Measurements from ENCODE around the gene ERLEC1.
A peak's percentile ranks its signal among the peaks of the same experiment; 100 is the strongest.
"Not testable (repeated sequence)": the region's sequence is repeated elsewhere in the genome, so short reads cannot be mapped to it uniquely, and the experiment has no call there.

The ERLEC1 gene

GRCh38 chr2:53786705-53787613 lies at the start of gene ERLEC1, which contains the start of gene ASB3:
TSS of gene ERLEC1 (plus strand) at chr2:53787044. CDS start at chr2:53787211, 167 bp downstream.
TSS of gene ASB3 (minus strand) at chr2:53786953. CDS start at chr2:53765572, 21,381 bp downstream.
- DNase-seq, result peak; percentile 39

- DNase-seq, result no peak
Measured at GRCh38 chr2:53737091-53737490, 49.8 kb upstream of the ERLEC1 start.

- DNase-seq, result no peak
Measured at GRCh38 chr2:53739032-53739431, 47.8 kb upstream of the ERLEC1 start.

GRCh38 chr2:53740170-53740569 lies 46.7 kb upstream of the ERLEC1 start:
- DNase-seq, result no peak

- DNase-seq, result no peak
Measured at GRCh38 chr2:53744395-53745065, 42.3 kb upstream of the ERLEC1 start.

GRCh38 chr2:53750041-53750768 lies 36.6 kb upstream of the ERLEC1 start:
- DNase-seq, result no peak

GRCh38 chr2:53751728-53752127 lies 35.1 kb upstream of the ERLEC1 start:
- no peak for DNase-seq

- no peak for DNase-seq
Measured at GRCh38 chr2:53752385-53752784, 34.5 kb upstream of the ERLEC1 start.

DNA sequence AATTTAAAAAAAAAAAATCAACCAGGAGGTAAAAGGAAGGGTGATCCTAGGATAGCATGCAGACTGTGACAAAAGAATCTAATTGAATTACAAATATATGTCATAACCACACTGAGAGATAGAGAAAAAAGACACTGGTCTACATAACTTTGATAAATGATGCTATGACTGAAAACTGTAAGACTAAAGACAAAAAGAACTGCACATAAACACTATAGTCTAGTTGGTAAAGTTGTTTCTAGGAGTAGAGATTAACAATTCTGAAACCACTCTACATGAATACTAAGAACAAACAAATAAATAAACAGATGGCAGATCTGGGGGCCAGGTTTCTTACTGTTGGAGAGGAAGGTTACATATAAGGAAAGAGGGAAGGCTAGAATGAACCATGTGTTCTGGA lies 33.8 kb upstream of the ERLEC1 start:
- no peak for DNase-seq

GRCh38 chr2:53755121-53755520 lies 31.7 kb upstream of the ERLEC1 start:
- DNase-seq, result no peak

- DNase-seq, result no peak
Measured at GRCh38 chr2:53756644-53757043, 30.2 kb upstream of the ERLEC1 start.

GRCh38 chr2:53757206-53757605 lies 29.6 kb upstream of the ERLEC1 start:
- DNase-seq, result not testable (repeated sequence)

- no peak for DNase-seq
Measured at GRCh38 chr2:53765767-53766166, 21.1 kb upstream of the ERLEC1 start.

- peak; percentile 72 for DNase-seq
Measured at GRCh38 chr2:53767405-53768241, 19.2 kb upstream of the ERLEC1 start, which contains the start of gene CHAC2. TSS of gene CHAC2 (plus strand) at chr2:53767804. CDS start at chr2:53767887, 83 bp downstream.

DNA sequence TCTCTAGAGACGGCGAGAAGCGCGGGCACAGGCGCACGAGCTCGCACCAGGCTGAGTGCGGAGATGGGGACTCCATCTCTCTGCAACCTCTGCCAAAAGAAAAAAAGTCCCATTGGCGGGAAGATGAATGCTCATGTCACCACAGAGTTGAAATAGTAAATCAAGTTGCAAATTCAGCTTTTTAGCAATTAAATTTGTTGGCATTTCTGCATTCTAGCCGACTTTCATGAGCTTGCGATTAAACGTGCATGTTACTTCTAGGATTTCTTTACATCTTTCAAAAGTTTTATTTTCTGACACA lies 18.7 kb upstream of the ERLEC1 start:
- DNase-seq, result no peak

GRCh38 chr2:53769318-53769945 lies 17.4 kb upstream of the ERLEC1 start:
- DNase-seq, result no peak

DNA sequence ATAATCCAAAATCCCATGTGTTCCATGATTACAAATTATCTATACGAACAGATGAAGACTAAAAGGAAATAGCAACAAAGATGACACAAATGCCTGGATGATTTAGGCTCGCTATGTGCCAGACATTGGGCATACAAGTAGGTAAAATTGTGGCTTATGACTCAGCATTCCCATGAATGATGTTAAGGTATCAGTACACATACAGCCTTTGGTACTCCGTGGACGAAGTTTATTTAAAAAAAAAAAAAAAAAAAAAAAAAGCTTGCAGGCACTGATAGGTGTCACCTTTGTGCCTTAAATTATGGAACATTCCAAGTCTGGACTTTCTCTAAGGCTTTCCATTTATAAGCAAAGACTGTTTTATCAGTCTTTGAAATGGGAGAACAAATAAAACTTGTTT lies 16.6 kb upstream of the ERLEC1 start:
- no peak for DNase-seq

GRCh38 chr2:53777134-53777533 lies 9.7 kb upstream of the ERLEC1 start:
- DNase-seq, result no peak

- DNase-seq, result no peak
Measured at GRCh38 chr2:53778536-53779162, 8.2 kb upstream of the ERLEC1 start.

DNA sequence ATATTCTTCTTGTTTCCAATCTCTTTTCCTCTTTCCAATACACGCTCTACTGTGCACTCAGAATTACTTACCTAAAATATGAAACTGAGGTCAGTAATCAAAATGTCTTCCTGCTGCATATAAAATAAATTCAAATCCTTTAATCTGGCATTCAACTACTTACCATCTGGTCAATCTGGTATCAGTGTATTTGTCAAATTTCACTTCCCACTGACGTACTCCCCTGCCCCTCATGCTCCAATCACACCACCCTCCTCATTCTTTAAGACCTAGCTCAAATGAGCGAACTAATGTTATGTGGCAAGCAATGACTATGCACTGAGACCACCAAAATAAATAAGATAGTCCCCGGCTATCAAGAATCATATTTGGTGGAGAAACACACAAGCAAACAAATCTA lies 6.8 kb upstream of the ERLEC1 start:
- DNase-seq, result no peak

DNA sequence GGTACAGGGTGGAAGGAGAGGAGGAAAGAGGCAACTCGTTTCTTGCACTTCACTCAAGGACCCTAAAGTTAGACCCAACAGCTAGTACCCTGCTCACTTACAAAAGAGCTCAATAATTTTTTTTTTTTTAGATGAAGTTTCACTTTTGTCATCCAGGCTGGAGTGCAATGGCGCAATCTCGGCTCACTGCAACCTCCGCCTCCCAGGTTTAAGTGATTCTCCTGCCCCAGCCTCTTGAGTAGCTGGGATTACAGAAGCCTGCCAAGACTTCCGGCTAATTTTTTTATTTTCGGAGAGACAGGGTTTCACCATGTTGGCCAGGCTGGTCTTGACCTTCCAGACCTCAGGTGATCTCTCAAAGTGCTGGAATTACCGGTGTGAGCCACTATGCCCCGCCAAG lies 4.2 kb upstream of the ERLEC1 start:
- no peak for DNase-seq

DNA sequence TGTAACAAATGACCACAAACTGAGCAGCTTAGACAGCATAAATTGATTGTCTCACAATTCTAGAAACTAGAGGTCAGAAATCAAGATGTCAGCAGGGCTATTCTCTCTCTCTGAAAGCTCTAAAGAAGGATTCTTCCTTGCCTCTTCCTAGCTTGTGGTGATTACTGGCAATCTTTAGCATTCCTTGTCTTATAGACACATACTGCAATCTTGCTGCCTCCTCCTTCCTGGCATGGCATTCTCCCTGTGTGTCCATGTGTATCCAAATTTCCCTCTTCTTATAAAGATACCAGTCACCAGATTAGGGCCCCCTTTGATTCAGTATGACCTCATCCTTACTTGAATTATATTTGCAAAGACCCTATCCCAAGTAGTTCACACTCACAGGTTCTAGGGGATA lies 2.4 kb upstream of the ERLEC1 start:
- no peak for DNase-seq
